Liver (tissue), 3 donors: Measurements from ENCODE around the gene NEK7.

ENCODE experiments used
- ATF3 ChIP-seq: IDR thresholded peaks from 2 replicates; pipeline ENCODE4 v1.6.1; 2016; ENCODE audit warnings: antibody characterized with exemption
- EGR1 ChIP-seq, 2 donors: IDR thresholded peaks; 2 replicates each; pipeline ENCODE4 v1.6.1; 2016 to 2018; ENCODE audit warnings: antibody characterized with exemption in 2 of 2, low read depth in 2 of 2
- GABPA ChIP-seq, 2 donors: IDR thresholded peaks in 1 of 2; conservative IDR thresholded peaks in 1 of 2; 2 replicates each; pipeline ENCODE4 v1.6.1; 2016; ENCODE audit warnings: antibody characterized with exemption in 2 of 2, mild to moderate bottlenecking in 1 of 2, moderate library complexity in 1 of 2
- TAF1 ChIP-seq: conservative IDR thresholded peaks from 2 replicates; pipeline ENCODE4 v1.6.1; 2016; ENCODE audit warnings: antibody characterized with exemption, mild to moderate bottlenecking
- TF ChIP-seq, protein P1 (sequence below): fragments of 150-350 bp; IDR thresholded peaks from 2 replicates; pipeline ENCODE4 v1.5.1; 2017; ENCODE audit warnings: improper control_type of control experiment, low read depth, low read length; ENCODE audit not compliant: missing input control
- TF ChIP-seq, protein P2 (sequence below): IDR thresholded peaks from 2 replicates; pipeline ENCODE4 v1.6.1; 2016; ENCODE audit warnings: antibody characterized with exemption
- donor health status: healthy.
- donor health status: healthy.

GRCh38 chr1:198291036-198291435 lies 134.2 kb downstream of the NEK7 start:
- TF ChIP-seq ATF3, result no peak
- TF ChIP-seq, protein P1, sequence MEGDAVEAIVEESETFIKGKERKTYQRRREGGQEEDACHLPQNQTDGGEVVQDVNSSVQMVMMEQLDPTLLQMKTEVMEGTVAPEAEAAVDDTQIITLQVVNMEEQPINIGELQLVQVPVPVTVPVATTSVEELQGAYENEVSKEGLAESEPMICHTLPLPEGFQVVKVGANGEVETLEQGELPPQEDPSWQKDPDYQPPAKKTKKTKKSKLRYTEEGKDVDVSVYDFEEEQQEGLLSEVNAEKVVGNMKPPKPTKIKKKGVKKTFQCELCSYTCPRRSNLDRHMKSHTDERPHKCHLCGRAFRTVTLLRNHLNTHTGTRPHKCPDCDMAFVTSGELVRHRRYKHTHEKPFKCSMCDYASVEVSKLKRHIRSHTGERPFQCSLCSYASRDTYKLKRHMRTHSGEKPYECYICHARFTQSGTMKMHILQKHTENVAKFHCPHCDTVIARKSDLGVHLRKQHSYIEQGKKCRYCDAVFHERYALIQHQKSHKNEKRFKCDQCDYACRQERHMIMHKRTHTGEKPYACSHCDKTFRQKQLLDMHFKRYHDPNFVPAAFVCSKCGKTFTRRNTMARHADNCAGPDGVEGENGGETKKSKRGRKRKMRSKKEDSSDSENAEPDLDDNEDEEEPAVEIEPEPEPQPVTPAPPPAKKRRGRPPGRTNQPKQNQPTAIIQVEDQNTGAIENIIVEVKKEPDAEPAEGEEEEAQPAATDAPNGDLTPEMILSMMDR, result no peak
- TF ChIP-seq GABPA (IDR thresholded peaks at IDR 0.05 in 1 of 2, conservative IDR thresholded peaks at IDR 0.05 in 1 of 2), result no peak
- TF ChIP-seq TAF1, result no peak
- no peak for TF ChIP-seq EGR1 (IDR thresholded peaks at IDR 0.05; ENCODE audit: low read depth in 2 of 2)
- TF ChIP-seq, protein P2, sequence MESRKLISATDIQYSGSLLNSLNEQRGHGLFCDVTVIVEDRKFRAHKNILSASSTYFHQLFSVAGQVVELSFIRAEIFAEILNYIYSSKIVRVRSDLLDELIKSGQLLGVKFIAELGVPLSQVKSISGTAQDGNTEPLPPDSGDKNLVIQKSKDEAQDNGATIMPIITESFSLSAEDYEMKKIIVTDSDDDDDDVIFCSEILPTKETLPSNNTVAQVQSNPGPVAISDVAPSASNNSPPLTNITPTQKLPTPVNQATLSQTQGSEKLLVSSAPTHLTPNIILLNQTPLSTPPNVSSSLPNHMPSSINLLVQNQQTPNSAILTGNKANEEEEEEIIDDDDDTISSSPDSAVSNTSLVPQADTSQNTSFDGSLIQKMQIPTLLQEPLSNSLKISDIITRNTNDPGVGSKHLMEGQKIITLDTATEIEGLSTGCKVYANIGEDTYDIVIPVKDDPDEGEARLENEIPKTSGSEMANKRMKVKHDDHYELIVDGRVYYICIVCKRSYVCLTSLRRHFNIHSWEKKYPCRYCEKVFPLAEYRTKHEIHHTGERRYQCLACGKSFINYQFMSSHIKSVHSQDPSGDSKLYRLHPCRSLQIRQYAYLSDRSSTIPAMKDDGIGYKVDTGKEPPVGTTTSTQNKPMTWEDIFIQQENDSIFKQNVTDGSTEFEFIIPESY, result no peak
